K562 (cell line): ENCODE results near the gene RMC1. TPM values are rescaled to one million over a fixed set of nuclear protein-coding genes. Genes with fewer than 3 reads are reported as not detected.

Source experiments
- ATAC-seq: fragments of 200-7000 bp; cut with Tn5 transposase; 3 replicates; pipeline ENCODE4 v1.9.1; 2020; ENCODE audit warnings: moderate library complexity
- BruUV-seq: library from RNA; stranded (reverse); fragments of 400-500 nt; replicated peaks from 2 replicates; lab custom pipeline; 2021; lab: Mats Ljungman, UMichigan
- CTCF ChIA-PET: fragments of 300-600 bp; formaldehyde crosslinking; extraction: SDS; loops from one replicate; lab custom pipeline; 2021; ENCODE audit warnings: low intra/inter-chr PET ratio; lab: Yijun Ruan, JAX
- POLR2A ChIA-PET: fragments of 300-600, 350-650 bp; sonication (Branson Sonifier 250); formaldehyde crosslinking; extraction: SDS; loops from one replicate; lab custom pipeline; 2021; ENCODE audit warnings: antibody characterized with exemption, inconsistent platforms; lab: Yijun Ruan, JAX
- DNase-seq, 4 experiments: peaks; one replicate each; pipeline versions ENCODE4 v3.0.0 to v3.0.0-alpha.2; 2011 to 2018; ENCODE audit warnings: low spot score in 3 of 4, mixed read lengths in 3 of 4; ENCODE audit errors: extremely low read depth in 1 of 4
- FAIRE-seq: peaks from 2 replicates; lab custom pipeline; 2011; peaks lifted over from hg19 to GRCh38; lab: Jason Lieb, UNC
- H2AFZ ChIP-seq: 2 replicates; pipeline ENCODE4 v1.6.0; 2011; ENCODE audit warnings: low read depth, low read length, control low read depth, inconsistent platforms
- H3K27ac ChIP-seq: fragments of 200-600 bp; 3 replicates; pipeline ENCODE4 v1.8.0; 2011; ENCODE audit warnings: low read depth, mild to moderate bottlenecking, control low read depth, inconsistent platforms, low read length, moderate library complexity, mixed read lengths; ENCODE audit errors: extremely low read depth
- H3K27me3 ChIP-seq, 2 experiments: fragments of 300-600 bp in 1 of 2; 2 replicates in 1 of 2; 3 replicates in 1 of 2; pipeline versions ENCODE4 v1.6.0 to v1.8.0; 2011; ENCODE audit warnings: inconsistent platforms in 2 of 2, low read length in 2 of 2, mild to moderate bottlenecking in 1 of 2, mixed read lengths in 1 of 2, moderate library complexity in 1 of 2; ENCODE audit not compliant: control insufficient read depth in 2 of 2, insufficient read depth in 2 of 2
- H3K36me3 ChIP-seq: fragments of 300-600 bp; 3 replicates; pipeline ENCODE4 v1.8.0; 2011; ENCODE audit warnings: mild to moderate bottlenecking, low read length, inconsistent platforms; ENCODE audit not compliant: control insufficient read depth, insufficient read depth
- H3K4me1 ChIP-seq, 2 experiments: fragments of 200-600 bp in 1 of 2; replicated peaks in 1 of 2; 2 replicates in 1 of 2; 3 replicates in 1 of 2; pipeline versions ENCODE4 v1.5.1 to v1.8.0; 2011; ENCODE audit warnings: inconsistent platforms in 2 of 2, low read length in 2 of 2, mild to moderate bottlenecking in 1 of 2, mixed read lengths in 1 of 2, moderate library complexity in 1 of 2; ENCODE audit not compliant: control insufficient read depth in 2 of 2, insufficient read depth in 2 of 2
- H3K4me2 ChIP-seq: 2 replicates; pipeline ENCODE4 v1.6.1; 2011; ENCODE audit warnings: low read length, control low read depth, inconsistent platforms, mixed read lengths; ENCODE audit not compliant: insufficient read depth
- H3K4me3 ChIP-seq: fragments of 200-600 bp; sonication (generic), shearing (Covaris generic); 2 replicates; pipeline ENCODE4 v1.5.1; 2016; ENCODE audit warnings: control low read depth, inconsistent platforms
- H3K79me2 ChIP-seq: fragments of 200-600 bp; 3 replicates; pipeline ENCODE4 v1.8.0; 2011; ENCODE audit warnings: low read length, inconsistent platforms; ENCODE audit not compliant: control insufficient read depth, insufficient read depth
- H3K9ac ChIP-seq, 2 experiments: 2 replicates each; pipeline versions ENCODE4 v1.6.0 to v1.6.1; 2011; ENCODE audit warnings: low read depth in 2 of 2, low read length in 2 of 2, control low read depth in 1 of 2, inconsistent platforms in 1 of 2, mild to moderate bottlenecking in 1 of 2, mixed read lengths in 1 of 2; ENCODE audit not compliant: insufficient read depth in 1 of 2
- H3K9me1 ChIP-seq: one replicate; pipeline ENCODE4 v1.6.0; 2011; ENCODE audit warnings: inconsistent platforms, mild to moderate bottlenecking, low read length, moderate library complexity; ENCODE audit not compliant: control insufficient read depth, insufficient read depth
- H3K9me3 ChIP-seq: replicated peaks from 2 replicates; pipeline ENCODE4 v1.5.1; 2011; ENCODE audit warnings: low read depth, low read length, inconsistent platforms; ENCODE audit not compliant: control insufficient read depth, insufficient read depth
- H4K20me1 ChIP-seq: replicated peaks from 2 replicates; pipeline ENCODE4 v1.6.1; 2011; ENCODE audit warnings: low read length, inconsistent platforms, mixed read lengths; ENCODE audit not compliant: control insufficient read depth, insufficient read depth
- GATA2 ChIP-seq: sonication (generic); formaldehyde crosslinking; IDR thresholded peaks from 2 replicates; pipeline ENCODE4 v1.4.0; 2020; ENCODE audit warnings: mild to moderate bottlenecking, missing genetic modification reagents
- ID3 ChIP-seq, 2 experiments: fragments of 250-450 bp in 1 of 2; fragments of 450-650 bp in 1 of 2; sonication (Bioruptor Pico) in 1 of 2; IDR thresholded peaks; 2 replicates each; pipeline versions ENCODE4 v1.6.1 to v1.8.0; 2016 to 2021; ENCODE audit warnings: mild to moderate bottlenecking in 2 of 2, moderate library complexity in 2 of 2, missing compliant biosample characterization in 1 of 2, missing genetic modification characterization in 1 of 2
- KLF6 ChIP-seq: fragments of 250-450 bp; sonication (Bioruptor Pico); IDR thresholded peaks from 2 replicates; pipeline ENCODE4 v1.4.0; 2020; ENCODE audit warnings: mild to moderate bottlenecking, moderate library complexity, borderline replicate concordance
- NFXL1 ChIP-seq: fragments of 450-650 bp; formaldehyde crosslinking; IDR thresholded peaks from 2 replicates; pipeline ENCODE4 v1.4.0; 2021; ENCODE audit warnings: mild to moderate bottlenecking
- SAFB2 ChIP-seq: fragments of 200-400 bp; formaldehyde crosslinking; IDR thresholded peaks from 2 replicates; pipeline ENCODE4 v1.6.1; 2018; ENCODE audit warnings: borderline replicate concordance, low read length, low read depth, moderate library complexity; ENCODE audit not compliant: severe bottlenecking
- TCF3 ChIP-seq: sonication (generic); formaldehyde crosslinking; IDR thresholded peaks from 2 replicates; pipeline ENCODE4 v1.4.0; 2020; ENCODE audit warnings: mild to moderate bottlenecking, missing genetic modification reagents
- WGBS: fragments of 100-300 bp; shearing (Covaris generic); methylation state at CpG from one replicate; pipeline ENCODE4 v1.1.6; 2016; ENCODE audit warnings: low coverage, mixed read lengths; ENCODE audit not compliant: insufficient coverage; ENCODE audit errors: missing lambda C conversion rate; 5-methylcytosine and 5-hydroxymethylcytosine counted together
- in situ Hi-C: fragments of 300-500 bp; cut with MboI; formaldehyde crosslinking; loops from 4 replicates; pipeline ENCODE4 v1.15.0; 2018; ENCODE audit warnings: inconsistent platforms, mixed read lengths
- intact Hi-C: fragments of 100-400 bp; cut with micrococcal nuclease; formaldehyde crosslinking; loops from 2 replicates; pipeline ENCODE4 v1.14.2; 2022
- polyA plus RNA-seq, 8 experiments: library from polyadenylated mRNA; depleted of rRNA in 4 of 8; stranded (reverse) in 5 of 8; unstranded in 3 of 8; fragments of >200 nt; fragmentation: Nextera tagmentation in 2 of 8; fragmentation: Illumina TruSeq in 1 of 8; extraction: Ambion mirVana in 2 of 8; extraction: Trizol in 1 of 8; gene quantifications; 2 replicates each; pipeline versions ENCODE4 v1.2.1 to v1.2.3, GENCODE V29; 2011 to 2014; ENCODE audit warnings: inconsistent platforms in 1 of 8, missing spikeins in 1 of 8
- total RNA-seq, 7 experiments: library from RNA; depleted of rRNA in 6 of 7; stranded (reverse); fragments of >200 nt in 6 of 7; fragmentation: Illumina TruSeq in 2 of 7; extraction: Trizol in 2 of 7; gene quantifications; 2 replicates each; pipeline versions ENCODE4 v1.2.1 to v1.2.3, GENCODE V29; 2011 to 2021; ENCODE audit warnings: low replicate concordance in 1 of 7
- TF ChIP-seq, protein P1 (sequence below), 2 experiments: fragments of 200-800 bp in 1 of 2; sonication (Bioruptor generic) in 1 of 2; sonication (generic) in 1 of 2; formaldehyde crosslinking in 1 of 2; IDR thresholded peaks in 1 of 2; conservative IDR thresholded peaks in 1 of 2; 2 replicates each; pipeline versions ENCODE4 v1.5.0 to v1.6.1; 2016 to 2020; ENCODE audit warnings: missing compliant biosample characterization in 1 of 2, missing genetic modification characterization in 1 of 2, missing genetic modification reagents in 1 of 2
- TF ChIP-seq, protein P2 (sequence below), 2 experiments: fragments of 450-650 bp; IDR thresholded peaks; 2 replicates each; pipeline ENCODE4 v1.6.1; 2016; ENCODE audit warnings: mild to moderate bottlenecking in 2 of 2, borderline replicate concordance in 1 of 2, low read depth in 1 of 2, moderate library complexity in 1 of 2
- TF ChIP-seq, protein P3 (sequence below): sonication (generic); formaldehyde crosslinking; IDR thresholded peaks from 2 replicates; pipeline ENCODE4 v1.8.0; 2022; ENCODE audit warnings: missing genetic modification reagents, mild to moderate bottlenecking, moderate library complexity, borderline replicate concordance

RMC1 gene
- total and polyA plus RNA-seq, 9 of the 15 experiments (the other 6 are each of a cell fraction or from before 2014, with no cell fraction given): 7.5 to 42.4 (median 35.5) TPM

DNA sequence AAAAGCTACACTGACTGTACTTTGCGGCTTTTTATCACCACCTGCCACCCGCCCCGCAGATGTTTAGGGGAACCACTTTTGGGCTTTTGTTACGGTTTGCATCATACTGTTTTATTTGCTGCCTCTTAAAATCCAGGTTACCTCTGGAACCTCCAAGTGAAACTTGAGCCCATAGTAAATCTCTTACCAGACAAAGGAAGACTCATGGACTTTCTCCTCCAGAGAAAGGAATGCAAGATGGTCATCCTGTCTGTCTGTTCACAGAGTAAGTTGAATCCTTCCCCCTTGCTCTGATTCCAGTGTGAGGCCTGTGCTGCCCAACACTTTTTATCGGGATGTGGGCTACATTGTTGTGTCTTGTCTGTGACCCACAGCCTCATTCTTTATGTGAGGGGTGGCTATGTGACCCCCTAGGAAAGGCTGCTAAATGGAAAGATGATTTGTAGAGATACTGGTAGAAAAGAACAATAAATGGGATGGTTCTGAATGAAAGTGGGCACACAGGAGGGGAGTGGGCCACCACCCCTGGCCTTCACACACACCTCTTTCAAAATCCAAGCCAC lies 23.3 kb downstream of the RMC1 start:
- CTCF ChIA-PET: no interaction called here
- Histone ChIP-seq H3K9me3 (no peaks in the 10 kb centered on the region), H2AFZ (no peak overlapping the region)
- TF ChIP-seq, protein P1, sequence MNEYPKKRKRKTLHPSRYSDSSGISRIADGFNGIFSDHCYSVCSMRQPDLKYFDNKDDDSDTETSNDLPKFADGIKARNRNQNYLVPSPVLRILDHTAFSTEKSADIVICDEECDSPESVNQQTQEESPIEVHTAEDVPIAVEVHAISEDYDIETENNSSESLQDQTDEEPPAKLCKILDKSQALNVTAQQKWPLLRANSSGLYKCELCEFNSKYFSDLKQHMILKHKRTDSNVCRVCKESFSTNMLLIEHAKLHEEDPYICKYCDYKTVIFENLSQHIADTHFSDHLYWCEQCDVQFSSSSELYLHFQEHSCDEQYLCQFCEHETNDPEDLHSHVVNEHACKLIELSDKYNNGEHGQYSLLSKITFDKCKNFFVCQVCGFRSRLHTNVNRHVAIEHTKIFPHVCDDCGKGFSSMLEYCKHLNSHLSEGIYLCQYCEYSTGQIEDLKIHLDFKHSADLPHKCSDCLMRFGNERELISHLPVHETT (CRISPR knock-in tag; conservative IDR thresholded peaks at IDR 0.05 in 1 of 2, IDR thresholded peaks at IDR 0.05 in 1 of 2): no peak
- TF ChIP-seq TCF3 (CRISPR knock-in tag) (peak; percentile 73), KLF6 (CRISPR knock-in tag) (no peak), GATA2 (no peak), SAFB2 (no peak), NFXL1 (CRISPR knock-in tag) (no peak), ID3 (CRISPR knock-in tag; IDR thresholded peaks at IDR 0.05) (no peak), ID3 (tag; IDR thresholded peaks at IDR 0.05) (no peak)
- TF ChIP-seq, protein P2, sequence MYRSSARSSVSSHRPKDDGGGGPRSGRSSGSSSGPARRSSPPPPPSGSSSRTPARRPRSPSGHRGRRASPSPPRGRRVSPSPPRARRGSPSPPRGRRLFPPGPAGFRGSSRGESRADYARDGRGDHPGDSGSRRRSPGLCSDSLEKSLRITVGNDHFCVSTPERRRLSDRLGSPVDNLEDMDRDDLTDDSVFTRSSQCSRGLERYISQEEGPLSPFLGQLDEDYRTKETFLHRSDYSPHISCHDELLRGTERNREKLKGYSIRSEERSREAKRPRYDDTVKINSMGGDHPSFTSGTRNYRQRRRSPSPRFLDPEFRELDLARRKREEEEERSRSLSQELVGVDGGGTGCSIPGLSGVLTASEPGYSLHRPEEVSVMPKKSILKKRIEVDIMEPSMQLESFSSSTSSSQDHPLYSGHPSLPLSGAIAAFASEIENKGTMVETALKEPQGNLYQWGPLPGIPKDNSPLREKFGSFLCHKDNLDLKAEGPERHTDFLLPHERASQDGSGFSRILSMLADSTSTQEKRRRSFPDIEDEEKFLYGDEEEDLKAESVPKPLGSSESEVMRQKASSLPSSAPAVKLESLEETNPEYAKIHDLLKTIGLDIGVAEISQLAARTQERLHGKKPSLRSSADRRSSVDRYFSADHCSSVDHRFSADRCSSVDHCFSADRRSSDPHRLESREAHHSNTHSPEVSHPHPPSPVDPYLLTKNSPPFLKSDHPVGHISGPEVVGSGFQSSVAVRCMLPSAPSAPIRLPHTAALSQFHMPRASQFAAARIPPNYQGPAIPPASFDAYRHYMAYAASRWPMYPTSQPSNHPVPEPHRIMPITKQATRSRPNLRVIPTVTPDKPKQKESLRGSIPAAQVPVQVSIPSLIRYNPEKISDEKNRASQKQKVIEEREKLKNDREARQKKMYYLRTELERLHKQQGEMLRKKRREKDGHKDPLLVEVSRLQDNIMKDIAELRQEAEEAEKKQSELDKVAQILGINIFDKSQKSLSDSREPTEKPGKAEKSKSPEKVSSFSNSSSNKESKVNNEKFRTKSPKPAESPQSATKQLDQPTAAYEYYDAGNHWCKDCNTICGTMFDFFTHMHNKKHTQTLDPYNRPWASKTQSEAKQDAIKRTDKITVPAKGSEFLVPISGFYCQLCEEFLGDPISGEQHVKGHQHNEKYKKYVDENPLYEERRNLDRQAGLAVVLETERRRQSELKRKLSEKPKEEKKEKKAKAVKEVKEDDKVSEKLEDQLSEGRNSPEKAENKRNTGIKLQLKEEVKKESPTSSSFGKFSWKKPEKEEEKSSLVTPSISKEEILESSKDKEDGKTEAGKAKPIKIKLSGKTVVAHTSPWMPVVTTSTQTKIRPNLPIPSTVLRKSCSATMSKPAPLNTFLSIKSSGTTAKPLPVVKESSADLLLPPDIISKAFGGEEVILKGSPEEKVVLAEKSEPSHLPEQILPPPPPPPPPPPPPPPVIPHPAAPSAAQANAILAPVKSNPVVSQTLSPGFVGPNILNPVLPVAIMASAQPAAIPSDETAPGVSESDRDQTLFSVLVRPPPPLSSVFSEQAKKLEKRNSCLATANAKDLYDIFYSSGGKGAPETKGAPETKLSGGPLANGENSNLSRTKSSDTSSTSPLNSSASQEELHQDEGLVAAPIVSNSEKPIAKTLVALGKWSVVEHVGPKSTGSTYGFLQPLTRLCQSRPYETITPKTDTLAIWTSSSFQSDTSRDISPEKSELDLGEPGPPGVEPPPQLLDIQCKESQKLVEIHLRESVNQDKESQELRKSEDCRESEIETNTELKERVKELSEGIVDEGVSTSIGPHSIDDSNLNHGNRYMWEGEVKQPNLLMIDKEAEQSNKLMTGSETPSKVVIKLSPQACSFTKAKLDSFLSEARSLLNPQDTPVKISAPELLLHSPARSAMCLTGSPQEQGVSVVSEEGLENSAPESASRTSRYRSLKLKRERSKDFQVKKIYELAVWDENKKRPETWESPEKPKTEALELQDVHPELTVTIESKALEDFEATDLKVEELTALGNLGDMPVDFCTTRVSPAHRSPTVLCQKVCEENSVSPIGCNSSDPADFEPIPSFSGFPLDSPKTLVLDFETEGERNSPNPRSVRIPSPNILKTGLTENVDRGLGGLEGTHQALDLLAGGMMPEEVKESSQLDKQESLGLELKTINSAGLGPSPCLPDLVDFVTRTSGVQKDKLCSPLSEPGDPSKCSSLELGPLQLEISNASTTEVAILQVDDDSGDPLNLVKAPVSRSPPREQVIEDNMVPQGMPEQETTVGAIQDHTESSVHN (IDR thresholded peaks at IDR 0.05; ENCODE audit: borderline replicate concordance in 1 of 2, low read depth in 1 of 2): no peak
- TF ChIP-seq, protein P3, sequence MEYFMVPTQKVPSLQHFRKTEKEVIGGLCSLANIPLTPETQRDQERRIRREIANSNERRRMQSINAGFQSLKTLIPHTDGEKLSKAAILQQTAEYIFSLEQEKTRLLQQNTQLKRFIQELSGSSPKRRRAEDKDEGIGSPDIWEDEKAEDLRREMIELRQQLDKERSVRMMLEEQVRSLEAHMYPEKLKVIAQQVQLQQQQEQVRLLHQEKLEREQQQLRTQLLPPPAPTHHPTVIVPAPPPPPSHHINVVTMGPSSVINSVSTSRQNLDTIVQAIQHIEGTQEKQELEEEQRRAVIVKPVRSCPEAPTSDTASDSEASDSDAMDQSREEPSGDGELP (CRISPR knock-in tag): 0 out of 2 replicates have a peak, but pooled peaks have one; percentile 12

More for the DNA sequence above, 23.3 kb downstream of the RMC1 start:
- H3K27me3 ChIP-seq: no peaks in the 10 kb centered on the region
- no peak overlapping the region for H3K4me3 ChIP-seq
- H3K9me1 ChIP-seq: no peaks in the 10 kb centered on the region
- no peak overlapping the region for H3K9ac ChIP-seq
- POLR2A ChIA-PET: no interaction called here
- no TSS peak for BruUV-seq
- H3K36me3 ChIP-seq: peaks cover 85% of the 10 kb centered on the region
- WGBS: 85% methylated on average over 5 of the region's 5 CpGs
- H3K79me2 ChIP-seq: peaks cover 8% of the 10 kb centered on the region; the same call in 2 of the 3 replicates
- DNase-seq (no peak), ATAC-seq (no peak), FAIRE-seq (no peak)
- in situ Hi-C loops: no loop called here
- no peak overlapping the region for H3K27ac ChIP-seq
- intact Hi-C loops: no loop called here
- peaks cover 14 to 28% of the 10 kb centered on the region in 2 experiments for H3K4me1 ChIP-seq
- H3K4me2 ChIP-seq: no peak overlapping the region
- H4K20me1 ChIP-seq: peaks cover 7% of the 10 kb centered on the region
